Cardiac muscle cell (in vitro differentiated cells and primary cell): Measurements from ENCODE around the gene NOS3. TPM values are rescaled to one million over a fixed set of nuclear protein-coding genes. Genes with fewer than 3 reads are reported as not detected.

Source experiments
- DNase-seq, 2 donors: peaks; one replicate each; pipeline versions ENCODE4 v3.0.0 to v3.0.0-alpha.2; 2010 to 2017; ENCODE audit warnings: low read depth in 1 of 2, low spot score in 1 of 2
- H3K27ac ChIP-seq: fragments of 200-600 bp; sonication (generic); 2 replicates; pipeline ENCODE4 v1.5.1; 2016
- H3K27me3 ChIP-seq: fragments of 200-600 bp; sonication (generic); 2 replicates; pipeline ENCODE4 v1.6.0; 2016; ENCODE audit warnings: control low read depth
- H3K36me3 ChIP-seq: fragments of 200-600 bp; sonication (generic); 2 replicates; pipeline ENCODE4 v1.5.1; 2016; ENCODE audit warnings: control low read depth
- H3K4me1 ChIP-seq: fragments of 200-600 bp; sonication (generic); 2 replicates; pipeline ENCODE4 v1.8.1; 2017; ENCODE audit warnings: low read depth, mild to moderate bottlenecking, mixed run types
- H3K4me3 ChIP-seq: fragments of 200-600 bp; sonication (generic); 2 replicates; pipeline ENCODE4 v1.5.1; 2016; ENCODE audit warnings: mild to moderate bottlenecking
- H3K9me3 ChIP-seq: fragments of 200-600 bp; sonication (generic); 2 replicates; pipeline ENCODE4 v1.5.1; 2017; ENCODE audit warnings: low read depth, mild to moderate bottlenecking, control low read depth
- polyA plus RNA-seq: library from polyadenylated mRNA; unstranded; fragments of >200 nt; fragmentation: Nextera tagmentation; extraction: Ambion mirVana; gene quantifications from 2 replicates; pipeline ENCODE4 v1.2.1, GENCODE V29; 2016
- total RNA-seq: library from RNA; depleted of rRNA; stranded (reverse); fragments of >200 nt; gene quantifications from 2 replicates; pipeline ENCODE4 v1.2.3, GENCODE V29; 2016
- TF ChIP-seq, protein P1 (sequence below): IDR thresholded peaks from 2 replicates; pipeline ENCODE4 v1.5.1; 2012; ENCODE audit warnings: low read depth, mild to moderate bottlenecking, low read length

Gene NOS3
- total and polyA plus RNA-seq, 2 experiments from 2014 or later = 13.1 to 20.3 TPM

DNA sequence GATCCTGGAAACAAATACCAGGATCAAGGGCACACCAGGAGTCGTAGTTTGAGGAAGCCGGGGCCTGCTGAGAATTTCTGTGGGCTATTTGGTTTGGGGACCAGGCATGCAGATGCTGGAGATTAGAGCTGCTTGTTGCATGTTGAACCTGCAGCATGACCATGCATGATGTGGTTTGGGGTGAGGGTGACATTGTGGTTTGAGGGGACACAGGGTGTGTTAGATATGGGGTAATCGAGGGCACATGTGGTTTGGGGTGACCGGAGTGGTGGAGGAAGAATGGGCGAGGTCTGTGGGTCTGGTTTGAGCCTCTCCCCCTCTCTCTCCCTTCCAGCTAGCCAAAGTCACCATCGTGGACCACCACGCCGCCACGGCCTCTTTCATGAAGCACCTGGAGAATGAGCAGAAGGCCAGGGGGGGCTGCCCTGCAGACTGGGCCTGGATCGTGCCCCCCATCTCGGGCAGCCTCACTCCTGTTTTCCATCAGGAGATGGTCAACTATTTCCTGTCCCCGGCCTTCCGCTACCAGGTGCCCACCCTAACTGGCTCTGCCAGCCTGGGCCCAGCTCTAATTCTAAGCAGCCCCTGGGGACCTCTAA is 10.2 kb downstream of the NOS3 start:
- H3K9me3 ChIP-seq = no peaks in the 10 kb centered on the region
- TF ChIP-seq, protein P1, sequence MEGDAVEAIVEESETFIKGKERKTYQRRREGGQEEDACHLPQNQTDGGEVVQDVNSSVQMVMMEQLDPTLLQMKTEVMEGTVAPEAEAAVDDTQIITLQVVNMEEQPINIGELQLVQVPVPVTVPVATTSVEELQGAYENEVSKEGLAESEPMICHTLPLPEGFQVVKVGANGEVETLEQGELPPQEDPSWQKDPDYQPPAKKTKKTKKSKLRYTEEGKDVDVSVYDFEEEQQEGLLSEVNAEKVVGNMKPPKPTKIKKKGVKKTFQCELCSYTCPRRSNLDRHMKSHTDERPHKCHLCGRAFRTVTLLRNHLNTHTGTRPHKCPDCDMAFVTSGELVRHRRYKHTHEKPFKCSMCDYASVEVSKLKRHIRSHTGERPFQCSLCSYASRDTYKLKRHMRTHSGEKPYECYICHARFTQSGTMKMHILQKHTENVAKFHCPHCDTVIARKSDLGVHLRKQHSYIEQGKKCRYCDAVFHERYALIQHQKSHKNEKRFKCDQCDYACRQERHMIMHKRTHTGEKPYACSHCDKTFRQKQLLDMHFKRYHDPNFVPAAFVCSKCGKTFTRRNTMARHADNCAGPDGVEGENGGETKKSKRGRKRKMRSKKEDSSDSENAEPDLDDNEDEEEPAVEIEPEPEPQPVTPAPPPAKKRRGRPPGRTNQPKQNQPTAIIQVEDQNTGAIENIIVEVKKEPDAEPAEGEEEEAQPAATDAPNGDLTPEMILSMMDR = no peak
- H3K27ac ChIP-seq = no peak overlapping the region
- H3K4me1 ChIP-seq = peaks cover 9% of the 10 kb centered on the region
- no peak overlapping the region for H3K4me3 ChIP-seq
- no peaks in the 10 kb centered on the region for H3K36me3 ChIP-seq
- DNase-seq = no peak
- H3K27me3 ChIP-seq = no peaks in the 10 kb centered on the region

DNA sequence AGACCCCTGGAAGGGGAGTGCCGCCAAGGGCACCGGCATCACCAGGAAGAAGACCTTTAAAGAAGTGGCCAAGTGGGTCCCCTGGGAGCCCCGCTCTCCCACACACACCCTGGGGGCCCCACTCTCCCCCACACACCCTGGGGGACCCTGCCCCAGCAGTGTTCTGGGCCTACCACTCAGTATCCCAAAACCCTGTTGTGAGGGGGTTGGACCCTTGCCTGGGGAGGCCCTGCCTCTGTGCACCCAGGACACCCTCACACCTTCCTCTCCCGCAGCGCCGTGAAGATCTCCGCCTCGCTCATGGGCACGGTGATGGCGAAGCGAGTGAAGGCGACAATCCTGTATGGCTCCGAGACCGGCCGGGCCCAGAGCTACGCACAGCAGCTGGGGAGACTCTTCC is 10.7 kb downstream of the NOS3 start:
- DNase-seq = no peak
- Histone ChIP-seq H3K36me3 (no peaks in the 10 kb centered on the region), H3K27ac (no peak overlapping the region), H3K27me3 (no peaks in the 10 kb centered on the region), H3K4me1 (peaks cover 6% of the 10 kb centered on the region), H3K9me3 (no peaks in the 10 kb centered on the region), H3K4me3 (no peak overlapping the region)
- TF ChIP-seq, protein P1 = no peak

DNA sequence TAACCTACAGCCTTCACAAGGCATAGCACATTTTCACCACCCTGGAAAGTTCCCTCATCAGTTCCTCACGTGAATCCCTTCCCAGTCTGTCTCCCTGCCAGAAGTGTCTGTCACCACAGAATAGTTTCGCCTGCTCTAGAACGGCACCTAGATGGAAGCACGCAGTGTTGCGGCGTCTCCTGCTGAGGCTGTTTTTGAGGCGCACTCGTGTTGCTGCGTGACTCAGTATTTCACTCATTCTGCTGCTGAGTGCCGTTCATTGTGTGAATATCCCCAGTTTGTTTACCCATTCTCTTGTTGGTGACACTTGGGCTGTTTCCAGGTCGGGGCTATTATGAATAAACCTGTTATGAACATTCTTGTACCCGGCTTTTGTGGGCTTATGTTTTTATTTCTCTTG is 12.8 kb downstream of the NOS3 start:
- no peak for DNase-seq
- H3K4me3 ChIP-seq = no peak overlapping the region

DNA sequence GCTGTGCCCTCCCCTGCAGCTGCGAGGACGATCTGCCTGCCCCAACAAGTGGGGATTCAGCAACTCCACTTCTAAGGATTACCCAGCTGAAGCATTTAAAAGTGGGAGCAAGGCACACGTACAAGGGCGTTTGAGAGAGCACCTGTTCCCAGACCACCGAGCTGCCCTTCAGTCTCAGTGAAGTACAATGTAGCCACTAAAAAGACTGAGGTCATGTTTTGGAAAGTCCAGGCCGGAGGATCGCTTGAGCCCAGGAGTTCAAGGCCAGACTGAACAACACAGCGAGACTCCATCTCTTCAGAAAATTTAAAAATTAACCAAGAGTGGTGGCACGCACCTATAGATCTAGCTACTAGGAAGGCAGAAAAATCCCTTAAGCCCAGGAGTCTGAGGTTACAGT is 14.7 kb downstream of the NOS3 start:
- no peak for DNase-seq
- Histone ChIP-seq H3K36me3 (no peaks in the 10 kb centered on the region), H3K4me3 (no peak overlapping the region), H3K27me3 (no peaks in the 10 kb centered on the region), H3K4me1 (peaks cover 22% of the 10 kb centered on the region), H3K9me3 (no peaks in the 10 kb centered on the region), H3K27ac (no peak overlapping the region)
- TF ChIP-seq, protein P1 = no peak

More for the DNA sequence above, 12.8 kb downstream of the NOS3 start:
- H3K36me3 ChIP-seq = no peaks in the 10 kb centered on the region
- TF ChIP-seq, protein P1 = no peak
- H3K27ac ChIP-seq = no peak overlapping the region
- H3K9me3 ChIP-seq = no peaks in the 10 kb centered on the region
- peaks cover 3% of the 10 kb centered on the region for H3K4me1 ChIP-seq
- no peaks in the 10 kb centered on the region for H3K27me3 ChIP-seq

DNA sequence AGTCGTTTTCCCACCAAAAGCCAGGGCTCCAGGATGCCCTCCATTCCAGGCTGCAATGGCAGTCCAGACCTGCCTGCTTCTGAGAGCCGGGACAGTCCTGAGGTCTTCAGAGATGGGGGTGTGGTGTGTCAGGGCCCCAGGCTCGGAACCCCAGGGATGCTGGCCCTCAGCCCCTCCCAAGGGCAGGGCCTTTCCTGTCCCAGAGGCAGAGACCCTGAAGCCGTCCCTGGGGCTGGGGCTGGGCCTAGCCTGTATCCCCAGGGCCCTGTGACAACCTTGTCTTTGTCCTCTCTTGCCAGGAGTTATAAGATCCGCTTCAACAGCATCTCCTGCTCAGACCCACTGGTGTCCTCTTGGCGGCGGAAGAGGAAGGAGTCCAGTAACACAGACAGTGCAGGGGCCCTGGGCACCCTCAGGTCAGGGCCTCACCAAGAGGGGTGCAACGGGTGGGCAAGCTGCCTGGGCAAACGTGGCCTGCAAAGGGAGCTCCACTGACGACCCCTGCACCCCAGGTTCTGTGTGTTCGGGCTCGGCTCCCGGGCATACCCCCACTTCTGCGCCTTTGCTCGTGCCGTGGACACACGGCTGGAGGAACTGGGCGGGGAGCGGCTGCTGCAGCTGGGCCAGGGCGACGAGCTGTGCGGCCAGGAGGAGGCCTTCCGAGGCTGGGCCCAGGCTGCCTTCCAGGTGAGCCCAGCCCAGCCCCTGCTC is 15.9 kb downstream of the NOS3 start:
- DNase-seq = no peak

More for the DNA sequence above, 15.9 kb downstream of the NOS3 start:
- no peak overlapping the region for H3K27ac ChIP-seq
- H3K27me3 ChIP-seq = no peaks in the 10 kb centered on the region
- TF ChIP-seq, protein P1 = no peak
- no peaks in the 10 kb centered on the region for H3K36me3 ChIP-seq
- H3K4me3 ChIP-seq = no peak overlapping the region
- H3K4me1 ChIP-seq = peaks cover 30% of the 10 kb centered on the region
- no peaks in the 10 kb centered on the region for H3K9me3 ChIP-seq
